CD4-positive, alpha-beta T cell treated with Interleukin-4 for 1 hour (primary cell): ENCODE measurements around the gene SEMA4B.
"Not testable (repeated sequence)": the region's sequence is repeated elsewhere in the genome, so short reads cannot be mapped to it uniquely, and the experiment has no call there.

Experiments used
- DNase-seq, 2 donors: peaks; one replicate each; pipeline ENCODE4 v3.0.0-alpha.2; 2020 to 2022

The SEMA4B gene

GRCh38 chr15:90184119-90184785 lies 16.9 kb upstream of the SEMA4B start:
- peak in 1 of 2 donors; percentile 27 for DNase-seq

DNA sequence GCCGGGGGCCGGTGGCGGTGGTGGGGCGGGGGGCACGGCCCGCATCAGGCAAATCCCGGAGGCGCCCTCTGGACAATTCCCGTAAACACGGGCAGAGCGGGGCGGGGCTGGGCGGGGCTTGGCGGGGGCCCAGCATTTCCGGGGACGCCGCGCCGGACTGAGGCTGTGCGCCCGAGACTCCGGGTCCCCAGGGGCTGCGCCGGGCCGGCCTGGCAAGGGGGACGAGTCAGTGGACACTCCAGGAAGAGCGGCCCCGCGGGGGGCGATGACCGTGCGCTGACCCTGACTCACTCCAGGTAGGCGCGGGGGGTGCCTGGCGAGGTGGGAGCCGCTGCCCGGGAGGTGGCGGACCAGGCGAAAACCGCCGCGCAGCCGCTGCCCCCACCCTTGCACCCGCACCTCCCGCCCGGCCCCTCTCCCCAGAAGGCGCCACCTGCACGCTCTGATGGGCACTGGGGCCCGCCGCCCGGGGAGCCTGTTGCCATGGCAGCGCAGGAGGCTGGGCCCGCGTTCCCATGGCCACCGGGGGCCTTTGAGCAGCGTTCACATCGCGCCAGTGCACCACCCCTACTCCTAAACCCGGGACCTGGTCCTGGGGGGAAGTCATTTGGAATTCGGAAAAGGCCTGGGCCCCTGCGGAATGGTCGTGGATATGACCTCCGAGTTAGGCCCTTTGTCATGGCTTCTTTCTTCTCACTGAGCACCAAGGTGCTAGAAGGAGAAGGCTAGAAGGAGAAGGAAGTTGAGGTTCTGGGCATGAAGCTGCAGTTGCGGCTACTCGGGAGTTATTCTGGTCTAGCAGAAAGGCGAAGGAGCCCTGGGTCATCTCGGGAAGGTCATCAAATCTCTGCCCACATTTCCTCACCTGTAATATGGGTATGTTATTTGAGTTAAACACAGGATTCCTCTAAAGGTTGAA lies 16.1 kb upstream of the SEMA4B start:
- peak; percentile 62 to 75 for DNase-seq

DNA sequence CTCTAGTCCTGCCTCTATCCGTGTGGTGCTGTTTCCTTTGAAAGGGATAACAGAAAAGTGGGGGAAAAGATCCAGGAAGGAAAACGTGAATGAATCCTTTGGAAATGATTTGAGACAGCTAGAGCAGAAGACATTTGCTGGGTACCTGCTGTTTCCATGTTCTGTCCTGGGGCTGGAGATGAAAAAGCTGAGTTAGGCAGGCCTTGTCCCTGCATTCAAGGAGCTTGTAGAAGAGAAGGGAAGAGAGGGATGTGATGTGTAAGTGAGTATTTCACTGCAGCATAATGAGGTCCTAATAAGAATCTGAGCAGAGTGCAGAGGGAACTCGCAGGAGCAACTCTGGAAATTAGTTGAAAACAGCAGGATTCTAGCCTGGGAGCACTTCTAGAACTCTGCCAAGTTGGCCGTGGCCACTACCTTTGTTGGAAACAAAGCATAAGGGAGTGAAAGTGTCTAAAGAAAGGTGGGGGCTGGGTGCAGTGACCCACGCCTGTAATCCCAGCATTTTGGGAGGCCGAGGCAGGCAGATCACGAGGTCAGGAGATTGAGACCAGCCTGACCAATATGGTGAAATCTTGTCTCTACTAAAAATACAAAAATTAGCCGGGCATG lies 13.8 kb upstream of the SEMA4B start:
- no peak for DNase-seq

- DNase-seq: not testable (repeated sequence)
Observed at GRCh38 chr15:90188065-90188464, 13.1 kb upstream of the SEMA4B start.

DNA sequence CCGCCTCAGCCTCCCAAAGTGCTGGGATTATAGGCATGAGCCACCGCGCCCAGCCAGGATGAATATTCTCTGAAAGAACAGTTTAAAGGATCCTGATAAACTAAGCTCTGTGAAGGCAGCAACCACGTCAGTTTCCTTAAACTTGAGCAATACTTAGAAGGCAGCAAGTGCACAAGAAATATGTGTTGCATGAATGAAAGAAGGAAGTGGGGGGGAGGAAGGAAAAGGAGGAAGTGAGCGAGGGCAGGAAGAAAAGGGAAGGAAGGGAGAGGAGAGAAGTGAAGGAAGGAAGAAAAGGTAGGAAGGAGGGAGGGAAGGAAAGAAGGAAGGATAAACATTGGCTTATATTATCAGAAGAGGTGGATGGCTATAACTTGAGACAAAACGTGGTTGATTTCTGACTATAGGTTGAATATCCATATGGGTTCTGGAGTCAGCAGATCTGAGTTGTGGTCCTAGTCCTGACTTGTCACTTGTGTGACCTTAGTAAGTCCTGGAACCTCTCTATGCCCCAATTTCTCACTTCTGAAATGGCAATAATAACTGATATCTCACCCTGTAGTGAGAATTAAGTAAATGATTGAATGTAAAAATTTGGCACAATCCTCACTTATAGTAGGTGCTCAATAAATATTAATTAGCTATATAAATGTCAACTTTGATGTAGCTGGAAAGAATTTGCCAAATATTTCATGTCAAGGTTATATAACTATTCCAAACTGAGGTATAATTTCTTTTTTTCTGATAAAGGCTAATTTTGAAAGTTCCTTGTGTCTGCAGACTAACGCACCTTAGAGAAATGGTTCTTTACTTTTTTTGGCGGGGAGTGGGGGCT lies 12.0 kb upstream of the SEMA4B start:
- no peak for DNase-seq

- no peak for DNase-seq
Observed at GRCh38 chr15:90189781-90190467, 11.2 kb upstream of the SEMA4B start.

DNA sequence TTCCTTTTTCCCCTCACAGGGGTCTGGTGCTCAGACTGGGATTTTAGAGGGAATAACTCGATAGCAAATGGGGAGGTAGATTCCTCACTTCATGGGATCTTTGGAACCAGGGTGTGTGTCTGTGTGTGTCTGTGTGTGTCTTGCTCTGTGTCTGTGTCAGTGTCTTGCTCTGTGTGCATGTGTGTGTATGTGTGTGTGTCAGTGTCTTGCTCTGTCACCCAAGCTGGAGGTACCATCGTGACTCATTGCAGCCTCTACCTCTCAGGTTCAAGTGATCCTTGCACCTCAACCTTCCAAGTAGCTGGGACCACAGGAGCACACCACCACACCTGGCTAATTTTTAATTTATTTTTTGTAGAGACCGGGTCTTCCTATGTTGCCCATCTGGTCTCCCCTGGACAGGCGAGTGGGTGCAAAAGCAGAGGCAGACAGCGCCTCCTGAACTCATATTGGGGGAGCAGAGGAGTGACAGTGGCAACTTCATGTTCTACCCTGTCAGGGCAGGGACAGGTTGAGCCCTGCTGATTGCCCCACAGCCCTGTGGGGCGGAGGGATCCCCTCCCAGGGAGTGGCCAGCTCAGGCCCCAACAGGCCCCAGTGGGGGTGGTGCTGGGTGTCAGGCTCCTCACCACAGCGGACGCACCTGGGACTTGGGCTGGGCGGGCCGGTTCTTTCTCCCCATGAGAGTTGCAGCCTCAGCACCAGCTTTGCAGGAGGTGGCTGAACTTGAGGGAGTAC lies 10.4 kb upstream of the SEMA4B start:
- peak in 1 of 2 donors; percentile 65 for DNase-seq

DNA sequence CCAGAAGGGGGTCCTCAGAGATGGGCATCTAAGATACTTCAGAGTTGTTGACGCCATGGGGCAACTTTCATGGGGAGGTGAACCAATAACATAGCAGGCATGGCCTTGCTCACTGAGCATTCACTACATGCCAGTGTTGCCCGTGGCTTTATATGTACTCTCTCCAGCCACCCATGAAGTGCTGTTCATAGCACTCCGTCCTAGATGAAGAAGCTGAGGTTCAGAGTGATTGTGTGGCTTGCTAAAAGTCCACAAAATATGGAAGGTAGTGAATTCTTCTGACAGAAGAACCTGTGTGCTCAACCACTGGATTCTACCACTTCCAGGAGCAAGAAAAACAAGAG lies 9.8 kb upstream of the SEMA4B start:
- DNase-seq: no peak

GRCh38 chr15:90191794-90192509 lies 9.2 kb upstream of the SEMA4B start:
- peak; percentile 36 to 75 for DNase-seq

DNA sequence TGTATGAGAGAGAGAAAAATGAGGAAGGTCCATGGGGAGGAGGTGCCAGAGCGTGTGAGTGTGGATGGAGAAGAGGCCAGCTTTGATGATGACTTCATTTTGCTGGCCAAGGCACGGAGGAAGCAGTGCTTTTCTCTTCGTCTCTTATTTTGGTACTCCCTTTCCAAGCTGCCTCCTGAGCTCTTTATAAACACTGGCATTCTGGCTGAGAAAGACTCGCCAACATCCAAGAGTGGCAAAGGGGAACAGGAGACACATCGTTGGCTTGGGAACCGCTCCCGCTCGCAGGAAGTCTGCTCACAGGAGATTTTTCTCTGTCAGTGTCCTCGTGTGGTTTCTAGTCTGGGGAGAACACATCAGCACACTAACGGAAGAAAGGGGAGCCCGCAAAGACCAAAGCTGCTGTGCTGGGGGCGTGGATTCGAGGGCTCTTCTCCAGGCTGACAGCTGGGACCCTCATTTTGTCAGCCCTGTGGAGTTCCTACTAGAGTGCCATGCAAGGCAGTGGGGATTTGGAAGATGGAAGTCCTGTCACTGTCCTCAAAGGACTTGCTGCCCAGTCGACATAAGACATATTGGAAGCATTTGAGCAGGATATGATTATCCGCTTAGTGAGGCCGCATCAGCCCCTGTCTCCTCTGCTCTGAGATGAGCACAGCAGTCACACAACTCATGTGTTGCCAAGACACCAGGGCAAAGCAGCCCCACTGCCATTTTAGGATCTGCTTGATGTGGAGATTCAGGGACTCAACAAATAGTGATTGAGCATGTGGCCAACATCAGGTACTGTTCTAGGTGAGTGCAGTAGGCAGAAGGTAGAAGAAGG lies 8.0 kb upstream of the SEMA4B start:
- no peak for DNase-seq

DNA sequence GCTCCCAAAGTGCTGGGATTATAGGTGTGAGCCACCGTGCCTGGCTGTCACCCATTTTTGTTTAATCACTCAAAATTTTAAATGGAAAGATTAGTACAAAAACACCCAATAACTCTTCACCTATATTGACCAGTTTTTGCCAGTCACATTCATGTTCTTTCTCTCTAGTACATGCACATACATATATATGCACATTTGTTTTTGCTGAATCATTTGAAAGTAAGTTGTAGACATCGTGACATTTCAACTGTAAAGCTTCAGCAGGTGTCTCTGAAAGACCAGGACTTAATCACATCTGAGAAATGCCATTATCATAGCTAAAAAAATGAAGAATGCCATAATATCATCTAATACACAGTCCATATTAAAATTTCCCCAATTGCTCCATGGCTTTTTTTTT lies 6.5 kb upstream of the SEMA4B start:
- no peak for DNase-seq

DNA sequence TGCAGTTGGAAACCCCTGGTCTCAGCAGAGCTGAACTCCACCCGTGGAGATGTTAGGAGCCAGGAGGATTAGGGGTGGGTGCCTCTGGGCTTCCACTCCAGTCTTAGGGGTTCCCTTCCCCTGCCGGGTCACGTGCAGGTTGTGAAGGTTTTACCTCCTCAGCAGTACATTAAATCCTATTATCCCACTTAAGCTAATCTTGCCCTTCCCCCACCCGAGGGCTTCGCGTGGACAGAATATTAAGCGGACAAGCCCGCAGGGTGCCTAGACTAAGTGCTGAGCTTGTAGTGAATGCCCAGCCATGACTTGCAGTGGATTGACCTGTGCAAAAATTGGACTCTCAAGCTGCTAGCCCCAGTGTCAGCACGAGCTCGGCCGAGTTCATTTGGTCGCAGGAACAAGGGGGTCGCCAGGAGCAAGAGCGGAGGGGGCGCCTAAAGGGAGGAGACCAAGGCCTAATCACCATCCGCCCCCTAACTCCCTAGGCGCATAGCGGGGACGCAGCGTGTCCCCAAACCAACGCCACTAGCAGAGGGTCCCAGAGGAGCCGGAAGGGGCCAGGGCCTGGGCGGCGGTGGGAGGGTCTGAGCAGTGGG lies 498 bp upstream of the SEMA4B start:
- DNase-seq: no peak

- DNase-seq: no peak
Observed at GRCh38 chr15:90201944-90202375, 830 bp downstream of the SEMA4B start.

DNA sequence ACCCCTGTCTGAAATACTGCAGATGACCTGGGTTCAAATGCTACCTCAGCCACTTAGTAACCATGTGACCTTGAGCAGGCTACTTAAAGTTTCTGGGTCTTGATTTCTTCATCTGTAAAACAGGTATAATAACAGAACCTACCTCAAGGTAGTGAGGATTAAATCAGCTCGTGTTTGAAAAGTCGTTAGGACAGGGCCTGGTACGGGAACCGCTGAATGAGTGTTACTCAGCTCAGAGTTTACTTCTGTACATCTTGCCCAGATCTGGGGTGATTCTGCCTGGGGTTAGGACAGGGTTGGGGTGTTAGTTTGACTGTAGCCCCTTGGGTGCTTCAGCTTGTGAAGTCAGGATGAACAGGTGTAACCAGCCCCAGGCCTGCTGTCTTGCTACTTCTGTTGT lies 1.8 kb downstream of the SEMA4B start:
- no peak for DNase-seq

- DNase-seq: no peak
Observed at GRCh38 chr15:90203473-90203872, 2.3 kb downstream of the SEMA4B start.

DNA sequence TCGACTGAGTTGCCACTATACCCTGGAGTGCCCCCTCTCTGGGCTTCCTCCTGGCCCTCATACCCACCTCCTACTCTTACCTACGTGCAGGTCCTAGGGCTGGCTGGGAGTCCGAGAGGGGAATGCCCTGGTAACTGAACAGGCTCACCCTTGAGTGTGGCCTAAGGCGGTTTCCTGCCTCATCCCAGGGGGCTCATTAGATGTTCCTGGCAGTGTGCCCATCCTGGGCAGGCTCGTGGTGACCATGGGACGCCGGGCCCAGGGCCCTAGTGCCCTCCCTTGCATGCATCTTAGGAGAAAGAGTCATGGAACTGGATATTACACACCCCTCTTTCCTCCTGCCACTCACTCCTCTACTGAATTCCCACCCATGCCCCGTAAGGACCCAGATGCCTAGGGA lies 2.8 kb downstream of the SEMA4B start:
- DNase-seq: no peak

GRCh38 chr15:90205050-90205848 lies 4.1 kb downstream of the SEMA4B start:
- DNase-seq: no peak

- no peak for DNase-seq
Observed at GRCh38 chr15:90205886-90206285, 4.8 kb downstream of the SEMA4B start.

GRCh38 chr15:90207252-90207651 lies 6.1 kb downstream of the SEMA4B start:
- no peak for DNase-seq
